GM23248 (cell line): ENCODE results near the gene CAMK2D.

Experiments
- EZH2 ChIP-seq: fragments of 200-600 bp; sonication (generic); IDR thresholded peaks from 2 replicates; pipeline ENCODE4 v1.6.1; 2018; ENCODE audit warnings: antibody characterized with exemption, mild to moderate bottlenecking; ENCODE audit not compliant: insufficient read depth, poor library complexity, severe bottlenecking
- EZH2phosphoT487 ChIP-seq: fragments of 200-600 bp; sonication (generic); IDR thresholded peaks from 2 replicates; pipeline ENCODE4 v1.6.1; 2018; ENCODE audit warnings: antibody characterized with exemption, moderate library complexity, mild to moderate bottlenecking, low read depth; ENCODE audit not compliant: insufficient read depth

- no peak for TF ChIP-seq EZH2
- TF ChIP-seq EZH2phosphoT487 = no peak
These were observed 316.3 kb downstream of the CAMK2D start for GRCh38 chr4:113445286-113445685.
